GM12878 (cell line): Measurements from ENCODE around the gene PHACTR3. TPM values are rescaled to one million over a fixed set of nuclear protein-coding genes. Genes with fewer than 3 reads are reported as not detected.

Experiments
- ATAC-seq: fragments of 200-7000 bp; cut with Tn5 transposase; 3 replicates; pipeline ENCODE4 v1.9.1; 2020; ENCODE audit warnings: mild to moderate bottlenecking, moderate library complexity
- BruUV-seq: library from RNA; stranded (reverse); fragments of 400-500 nt; replicated peaks from 2 replicates; lab custom pipeline; 2021; lab: Mats Ljungman, UMichigan
- CTCF ChIA-PET: fragments of 300-600 bp; sonication (Branson Sonifier 250); formaldehyde crosslinking; extraction: SDS; loops from one replicate; lab custom pipeline; 2021; ENCODE audit warnings: inconsistent platforms; lab: Yijun Ruan, JAX
- POLR2A ChIA-PET: fragments of 350-600 bp; formaldehyde crosslinking; extraction: SDS; loops from one replicate; lab custom pipeline; 2021; ENCODE audit warnings: inconsistent platforms; lab: Charles Lee
- RAD21 ChIA-PET: fragments of 300-600 bp; sonication (Branson Sonifier 250); formaldehyde crosslinking; loops from one replicate; lab custom pipeline; 2023; ENCODE audit warnings: antibody characterized with exemption; ENCODE audit not compliant: unreplicated experiment; lab: Charles Lee
- SMC1A ChIA-PET: fragments of 300-600 bp; sonication (Branson Sonifier 250); formaldehyde crosslinking; loops from one replicate; lab custom pipeline; 2023; ENCODE audit not compliant: unreplicated experiment, uncharacterized antibody; lab: Charles Lee
- DNase-seq: peaks from one replicate; pipeline ENCODE4 v3.0.0-alpha.2; 2011; ENCODE audit warnings: low read depth, low spot score
- FAIRE-seq: peaks from 3 replicates; lab custom pipeline; 2011; peaks lifted over from hg19 to GRCh38; lab: Jason Lieb, UNC
- H2AFZ ChIP-seq: 2 replicates; pipeline ENCODE4 v1.6.0; 2011; ENCODE audit warnings: low read depth, low read length, control low read depth; ENCODE audit not compliant: control insufficient read depth
- H3K27ac ChIP-seq: 2 replicates; pipeline ENCODE4 v1.5.1; 2011; ENCODE audit warnings: control low read depth; ENCODE audit not compliant: control insufficient read depth, insufficient read depth
- H3K27me3 ChIP-seq, 2 experiments: replicated peaks in 1 of 2; 2 replicates each; pipeline versions ENCODE4 v1.6.0 to v1.6.1; 2011; ENCODE audit warnings: low read length in 1 of 2; ENCODE audit not compliant: control insufficient read depth in 2 of 2, insufficient read depth in 2 of 2
- H3K36me3 ChIP-seq, 2 experiments: 2 replicates each; pipeline ENCODE4 v1.5.1; 2011; ENCODE audit warnings: low read length in 1 of 2; ENCODE audit not compliant: control insufficient read depth in 2 of 2, insufficient read depth in 2 of 2
- H3K4me1 ChIP-seq: 2 replicates; pipeline ENCODE4 v1.6.1; 2011; ENCODE audit warnings: mild to moderate bottlenecking, low read length, moderate library complexity, mixed read lengths; ENCODE audit not compliant: control insufficient read depth, insufficient read depth
- H3K4me2 ChIP-seq: 2 replicates; pipeline ENCODE4 v1.6.0; 2011; ENCODE audit warnings: control low read depth; ENCODE audit not compliant: control insufficient read depth, insufficient read depth
- H3K4me3 ChIP-seq: fragments of 200-600 bp; sonication (generic); 2 replicates; pipeline ENCODE4 v1.5.1; 2016
- H3K79me2 ChIP-seq: 2 replicates; pipeline ENCODE4 v1.6.0; 2011; ENCODE audit warnings: low read length; ENCODE audit not compliant: control insufficient read depth, insufficient read depth
- H3K9ac ChIP-seq: 2 replicates; pipeline ENCODE4 v1.8.0; 2011; ENCODE audit warnings: low read length, control low read depth, mixed read lengths; ENCODE audit not compliant: control insufficient read depth, insufficient read depth
- H3K9me3 ChIP-seq: replicated peaks from 3 replicates; pipeline ENCODE4 v1.5.1; 2011; ENCODE audit warnings: mild to moderate bottlenecking, low read length; ENCODE audit not compliant: control insufficient read depth, insufficient read depth
- H4K20me1 ChIP-seq: 2 replicates; pipeline ENCODE4 v1.6.0; 2011; ENCODE audit not compliant: control insufficient read depth, insufficient read depth
- ATF7 ChIP-seq: fragments of 450-650 bp; IDR thresholded peaks from 2 replicates; pipeline ENCODE4 v1.6.1; 2016; ENCODE audit warnings: low read depth, mild to moderate bottlenecking
- BRCA1 ChIP-seq: IDR thresholded peaks from 2 replicates; pipeline ENCODE4 v1.6.1; 2011; ENCODE audit warnings: low read depth, low read length, improper control_type of control experiment
- IRF4 ChIP-seq: IDR thresholded peaks from 2 replicates; pipeline ENCODE4 v1.6.1; 2011; ENCODE audit warnings: low read depth, low read length
- STAT3 ChIP-seq: IDR thresholded peaks from 2 replicates; pipeline ENCODE4 v1.6.1; 2011; ENCODE audit warnings: low read depth, low read length, improper control_type of control experiment
- WGBS: methylation state at CpG from one replicate; pipeline ENCODE4 v1.1.6; 2016; ENCODE audit warnings: low lambda C conversion rate; ENCODE audit not compliant: insufficient replicate concordance, insufficient coverage; ENCODE audit errors: missing lambda C conversion rate; 5-methylcytosine and 5-hydroxymethylcytosine counted together
- in situ Hi-C: fragments of 300-500 bp; cut with MboI; formaldehyde crosslinking; loops from 9 replicates; pipeline ENCODE4 v1.14.3; 2018; ENCODE audit warnings: mixed read lengths
- intact Hi-C: fragments of 100-400 bp; cut with micrococcal nuclease; formaldehyde crosslinking; loops from one replicate; pipeline ENCODE4 v1.14.2; 2022; ENCODE audit not compliant: unreplicated experiment
- polyA plus RNA-seq, 11 experiments: library from polyadenylated mRNA; depleted of rRNA in 4 of 11; unstranded in 6 of 11; stranded (reverse) in 5 of 11; fragments of >200 nt; fragmentation: Nextera tagmentation in 4 of 11; fragmentation: Illumina TruSeq in 1 of 11; extraction: Ambion mirVana in 4 of 11; extraction: Trizol in 1 of 11; gene quantifications; 1 replicate in 1 of 11; 2 replicates in 10 of 11; pipeline versions ENCODE4 v1.2.1 to v1.2.3, GENCODE V29; 2011 to 2016; ENCODE audit warnings: inconsistent platforms in 2 of 11, missing spikeins in 2 of 11, low read depth in 1 of 11
- total RNA-seq, 4 experiments: library from RNA; depleted of rRNA in 3 of 4; stranded (reverse); fragments of >200 nt in 3 of 4; fragmentation: Illumina TruSeq in 1 of 4; extraction: Trizol in 1 of 4; gene quantifications; 2 replicates each; pipeline versions ENCODE4 v1.2.1 to v1.2.3, GENCODE V29; 2013 to 2021
- TF ChIP-seq, protein P1 (sequence below): fragments of 150-350 bp; IDR thresholded peaks from 2 replicates; pipeline ENCODE4 v1.6.1; 2014; ENCODE audit warnings: mild to moderate bottlenecking, low read depth, low read length
- TF ChIP-seq, protein P2 (sequence below): fragments of 450-650 bp; IDR thresholded peaks from 2 replicates; pipeline ENCODE4 v1.6.1; 2014; ENCODE audit warnings: mild to moderate bottlenecking

The PHACTR3 gene
- total and polyA plus RNA-seq, 10 of the 15 experiments (the other 5 are each of a cell fraction or from before 2014, with no cell fraction given) = 0.17 to 2.7 (median 0.27) TPM; not detected in 1

DNA sequence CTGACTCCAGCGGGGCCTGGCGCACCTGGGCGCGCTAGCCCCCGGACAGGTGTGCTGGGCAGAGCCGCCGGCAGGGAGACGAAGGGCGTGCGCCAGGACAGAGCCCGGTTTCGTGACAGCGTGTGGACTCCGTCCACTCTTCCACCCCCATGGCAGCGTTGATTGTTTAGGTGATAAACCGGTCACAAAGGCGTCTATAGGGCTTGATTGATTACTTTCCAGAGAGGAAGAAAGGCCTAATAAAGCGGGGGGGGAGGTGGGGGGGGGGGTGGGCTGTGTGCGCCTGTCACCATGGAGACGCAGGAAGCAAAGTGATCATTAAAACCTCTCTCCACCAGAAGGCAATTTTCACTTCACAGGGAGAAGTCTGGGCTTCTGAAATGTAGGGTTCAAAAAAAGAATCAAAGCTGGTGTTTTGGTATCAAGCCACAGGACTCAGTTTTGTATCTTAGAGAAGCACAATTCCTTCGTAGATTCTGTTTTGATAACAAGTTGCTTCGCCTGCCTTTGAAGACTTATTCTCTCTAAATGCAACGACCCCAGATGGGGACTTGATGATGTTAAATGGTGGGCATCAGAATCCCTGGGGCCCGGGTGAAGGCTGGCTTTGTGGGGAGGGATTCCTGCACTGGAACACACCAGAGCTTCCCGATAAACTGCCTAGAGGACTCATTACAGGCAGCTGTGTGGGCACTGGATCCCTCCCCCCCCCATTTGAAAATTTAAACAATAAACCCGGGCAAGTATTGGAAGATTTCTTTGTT is 1.4 kb downstream of the PHACTR3 start:
- H4K20me1 ChIP-seq = no peaks in the 10 kb centered on the region
- H3K4me3 ChIP-seq = no peak overlapping the region
- no peaks in the 10 kb centered on the region for H3K9me3 ChIP-seq
- TF ChIP-seq IRF4 (no peak), ATF7 (no peak), STAT3 (no peak), BRCA1 (no peak)
- TF ChIP-seq, protein P1, sequence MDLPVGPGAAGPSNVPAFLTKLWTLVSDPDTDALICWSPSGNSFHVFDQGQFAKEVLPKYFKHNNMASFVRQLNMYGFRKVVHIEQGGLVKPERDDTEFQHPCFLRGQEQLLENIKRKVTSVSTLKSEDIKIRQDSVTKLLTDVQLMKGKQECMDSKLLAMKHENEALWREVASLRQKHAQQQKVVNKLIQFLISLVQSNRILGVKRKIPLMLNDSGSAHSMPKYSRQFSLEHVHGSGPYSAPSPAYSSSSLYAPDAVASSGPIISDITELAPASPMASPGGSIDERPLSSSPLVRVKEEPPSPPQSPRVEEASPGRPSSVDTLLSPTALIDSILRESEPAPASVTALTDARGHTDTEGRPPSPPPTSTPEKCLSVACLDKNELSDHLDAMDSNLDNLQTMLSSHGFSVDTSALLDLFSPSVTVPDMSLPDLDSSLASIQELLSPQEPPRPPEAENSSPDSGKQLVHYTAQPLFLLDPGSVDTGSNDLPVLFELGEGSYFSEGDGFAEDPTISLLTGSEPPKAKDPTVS = no peak
- TF ChIP-seq, protein P2, sequence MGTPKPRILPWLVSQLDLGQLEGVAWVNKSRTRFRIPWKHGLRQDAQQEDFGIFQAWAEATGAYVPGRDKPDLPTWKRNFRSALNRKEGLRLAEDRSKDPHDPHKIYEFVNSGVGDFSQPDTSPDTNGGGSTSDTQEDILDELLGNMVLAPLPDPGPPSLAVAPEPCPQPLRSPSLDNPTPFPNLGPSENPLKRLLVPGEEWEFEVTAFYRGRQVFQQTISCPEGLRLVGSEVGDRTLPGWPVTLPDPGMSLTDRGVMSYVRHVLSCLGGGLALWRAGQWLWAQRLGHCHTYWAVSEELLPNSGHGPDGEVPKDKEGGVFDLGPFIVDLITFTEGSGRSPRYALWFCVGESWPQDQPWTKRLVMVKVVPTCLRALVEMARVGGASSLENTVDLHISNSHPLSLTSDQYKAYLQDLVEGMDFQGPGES = no peak
- POLR2A ChIA-PET = interaction anchor here (0.6 kb wide), 1 partner anchor 331 kb away, joined by 4 read pairs; no protein-coding TSS in a partner anchor
- no TSS peak for BruUV-seq
- SMC1A ChIA-PET = no interaction called here
- CTCF ChIA-PET = no interaction called here
- no peaks in the 10 kb centered on the region for H3K79me2 ChIP-seq
- ATAC-seq (no peak), FAIRE-seq (no peak), DNase-seq (no peak)
- H3K36me3 ChIP-seq = no peaks in the 10 kb centered on the region
- WGBS = 50% methylated on average over 23 of the region's 26 CpGs
- in situ Hi-C loops (no loop called here), intact Hi-C loops (no loop called here)
- no peak overlapping the region for H3K27ac ChIP-seq
- no peak overlapping the region for H3K4me2 ChIP-seq
- no peak overlapping the region for H3K9ac ChIP-seq
- no peaks in the 10 kb centered on the region for H3K4me1 ChIP-seq
- peaks cover 0 to 4% of the 10 kb centered on the region in 2 experiments; a peak in 3 of 4 replicates for H3K27me3 ChIP-seq
- RAD21 ChIA-PET = no interaction called here
- no peak overlapping the region for H2AFZ ChIP-seq
